NCI-H1694 (cell line): ENCODE data around the gene ATG4C.

Experiments used
- DNase-seq: peaks from one replicate; lab custom pipeline; 2025; lab: John Stamatoyannopoulos, UW

The ATG4C gene

DNA sequence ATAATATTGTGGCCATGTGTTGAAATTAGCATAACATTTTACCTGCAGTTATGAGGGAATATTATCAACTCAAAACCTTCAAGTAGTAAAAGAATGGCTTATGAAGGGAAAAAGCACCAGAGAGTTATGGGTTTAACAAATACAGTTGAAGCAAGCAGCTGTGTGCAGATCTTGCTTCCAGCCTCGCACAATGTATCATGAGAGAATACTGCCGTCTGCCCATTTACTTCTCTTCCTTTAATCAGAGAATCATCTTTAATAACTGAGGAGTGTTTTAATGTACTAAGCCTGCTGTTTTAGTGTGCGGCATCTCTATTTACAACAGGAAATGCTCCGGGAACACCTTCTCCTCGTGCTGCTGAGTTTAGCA is 120.9 kb downstream of the ATG4C start:
- no peak for DNase-seq

DNA sequence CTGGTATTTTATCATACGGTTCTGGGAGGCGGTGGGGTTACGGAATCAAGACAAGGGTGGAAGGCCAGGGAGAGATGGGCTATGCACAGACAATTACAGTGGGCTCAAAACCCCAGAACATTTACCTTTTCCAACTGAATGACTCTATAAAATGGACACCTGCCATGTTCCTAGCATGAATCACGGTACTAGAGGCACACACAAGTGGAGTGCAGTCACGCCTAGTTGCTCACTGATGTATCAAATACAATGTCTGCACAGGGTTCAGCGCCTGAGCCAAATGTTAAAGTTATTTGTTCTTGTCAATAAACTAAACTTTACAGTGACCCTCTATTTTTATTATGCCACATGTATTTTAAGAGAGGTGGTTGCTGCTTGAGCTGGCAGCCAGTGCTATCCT is 121.4 kb downstream of the ATG4C start:
- peak; percentile 4 for DNase-seq

DNA sequence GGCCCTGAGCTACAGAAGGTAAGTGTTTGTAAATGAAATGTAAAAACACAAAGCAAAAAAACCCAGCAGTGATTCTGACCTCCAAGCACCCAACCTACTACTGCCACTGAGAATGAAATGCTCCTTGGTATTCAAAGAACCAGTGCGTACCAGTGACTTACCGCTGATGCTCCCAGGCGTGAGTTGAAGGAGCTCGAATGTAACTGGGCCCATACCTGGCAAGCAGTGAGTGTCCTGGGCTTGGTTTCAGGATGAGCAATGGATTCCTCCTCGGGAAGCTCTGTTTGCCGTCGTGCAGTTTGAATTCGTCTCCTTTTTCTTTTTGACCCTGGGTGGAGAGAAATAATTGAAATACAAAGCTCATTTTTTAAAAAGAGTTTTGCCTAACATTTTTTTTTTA is 121.9 kb downstream of the ATG4C start:
- DNase-seq, result no peak

DNA sequence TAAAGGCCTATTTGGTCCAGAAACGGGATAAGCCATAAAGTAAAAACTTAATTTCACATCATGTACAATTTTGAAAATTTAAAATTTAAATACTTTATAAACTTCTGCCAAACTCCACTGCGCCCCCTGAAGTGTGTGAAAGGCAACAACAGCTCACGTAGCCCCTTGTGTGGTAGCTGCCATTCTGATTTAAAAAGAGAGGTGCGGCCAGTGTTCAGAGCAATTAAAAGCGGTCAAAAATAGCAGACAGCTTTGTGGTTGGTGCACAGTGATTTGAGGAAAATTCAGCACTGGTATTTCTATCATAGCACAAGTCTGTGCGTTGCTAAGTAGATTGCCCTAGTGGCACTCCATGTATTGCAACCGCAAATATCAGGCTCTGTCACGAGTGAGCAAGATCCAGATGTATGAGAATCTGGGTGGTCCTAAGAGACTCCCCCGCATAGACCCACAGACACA is 122.5 kb downstream of the ATG4C start:
- no peak for DNase-seq

DNA sequence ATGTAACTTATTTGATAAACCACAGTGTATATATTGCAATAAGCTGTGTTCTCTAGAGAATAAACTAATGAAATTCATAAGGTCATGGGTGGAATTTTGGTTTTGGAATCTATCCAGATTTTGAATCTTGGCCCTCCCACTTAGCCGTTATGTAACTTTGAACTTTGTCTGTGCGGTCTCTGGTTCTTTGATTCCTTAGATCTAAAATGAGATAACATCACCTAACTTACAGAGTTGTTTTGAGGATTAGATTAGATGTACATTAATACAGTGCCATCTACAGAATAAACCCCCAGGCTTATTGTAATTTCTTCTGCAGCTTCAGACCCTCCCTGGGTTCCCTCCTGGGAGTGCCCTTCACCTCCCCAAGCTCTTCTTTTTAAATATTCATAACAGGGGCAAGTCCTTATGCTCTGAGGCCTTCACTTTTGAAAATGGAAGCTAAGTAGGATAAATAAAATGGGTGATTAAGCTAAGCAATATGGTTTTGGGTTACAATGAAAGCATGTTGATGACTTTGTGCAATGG is 124.3 kb downstream of the ATG4C start:
- no peak for DNase-seq

DNA sequence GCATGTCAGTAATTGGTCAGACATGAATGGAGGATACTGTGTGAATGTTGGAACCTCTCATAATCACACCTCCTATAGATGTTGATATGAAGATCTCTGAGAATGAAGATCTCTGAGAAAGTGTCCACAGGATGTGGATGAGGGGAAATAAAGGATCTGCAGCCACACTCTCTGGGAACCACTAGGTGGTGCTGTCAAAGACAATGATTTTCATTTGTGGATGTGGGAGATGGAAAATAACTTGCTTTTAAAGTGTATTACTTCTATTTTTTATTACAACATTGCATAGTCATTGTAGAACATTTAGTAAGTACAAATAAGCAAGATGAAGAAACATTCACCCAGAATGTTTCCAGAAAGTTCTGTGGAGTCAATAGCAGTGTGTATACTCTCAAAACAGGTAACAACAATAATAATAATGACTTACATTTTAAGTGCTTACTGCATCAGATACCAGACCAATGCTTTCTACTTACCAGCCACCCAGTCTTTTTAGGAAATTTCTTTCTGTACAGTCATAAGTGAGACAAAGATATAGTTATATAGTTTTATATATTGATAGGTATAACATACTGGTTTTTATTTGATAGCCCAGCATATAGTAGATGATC is 128.2 kb downstream of the ATG4C start:
- peak; percentile 3 for DNase-seq
